Ascending aorta (tissue), 2 donors: ENCODE data around the gene ZNF76. TPM values are rescaled to one million over a fixed set of nuclear protein-coding genes. Genes with fewer than 3 reads are reported as not detected.

Source experiments
- DNase-seq, 2 donors: peaks; one replicate each; pipeline ENCODE4 v3.0.0-alpha.2; 2019; ENCODE audit warnings: low spot score in 2 of 2
- H3K27ac ChIP-seq, 2 donors: fragments of 200-600 bp; sonication (generic); one replicate each; pipeline ENCODE4 v1.5.1; 2016 to 2017; ENCODE audit warnings: mild to moderate bottlenecking in 1 of 2
- H3K27me3 ChIP-seq: fragments of 200-600 bp; sonication (generic); one replicate; pipeline ENCODE4 v1.5.1; 2017
- H3K36me3 ChIP-seq, 2 donors: fragments of 200-600 bp; sonication (generic); one replicate each; pipeline ENCODE4 v1.5.1; 2016
- H3K4me1 ChIP-seq, 2 donors: fragments of 200-600 bp; sonication (generic); one replicate each; pipeline ENCODE4 v1.5.1; 2016 to 2017; ENCODE audit warnings: mild to moderate bottlenecking in 1 of 2
- H3K4me3 ChIP-seq, 2 donors: fragments of 200-600 bp; sonication (generic); one replicate each; pipeline ENCODE4 v1.5.1; 2016 to 2017; ENCODE audit warnings: mild to moderate bottlenecking in 1 of 2
- H3K9me3 ChIP-seq, 2 donors: fragments of 200-600 bp; sonication (generic); one replicate each; pipeline ENCODE4 v1.5.1; 2016
- intact Hi-C: fragments of 100-400 bp; cut with DNase I; formaldehyde crosslinking; loops from one replicate; pipeline ENCODE4 v1.15.1; 2023
- total RNA-seq: library from RNA; depleted of rRNA; stranded (reverse); fragments of >200 nt; gene quantifications from one replicate; pipeline ENCODE4 v1.1.0, GENCODE V29; 2016
- TF ChIP-seq, protein P1 (sequence below), 3 experiments: fragments of 200-600 bp in 2 of 3; fragments of 450-650 bp in 1 of 3; sonication (generic) in 2 of 3; IDR thresholded peaks; one replicate each; pipeline ENCODE4 v1.5.1; 2016 to 2019; ENCODE audit warnings: antibody characterized with exemption in 3 of 3, mild to moderate bottlenecking in 1 of 3, moderate library complexity in 1 of 3

The ZNF76 gene
- total RNA-seq, 1 donor from 2014 or later, result 55.7 TPM

DNA sequence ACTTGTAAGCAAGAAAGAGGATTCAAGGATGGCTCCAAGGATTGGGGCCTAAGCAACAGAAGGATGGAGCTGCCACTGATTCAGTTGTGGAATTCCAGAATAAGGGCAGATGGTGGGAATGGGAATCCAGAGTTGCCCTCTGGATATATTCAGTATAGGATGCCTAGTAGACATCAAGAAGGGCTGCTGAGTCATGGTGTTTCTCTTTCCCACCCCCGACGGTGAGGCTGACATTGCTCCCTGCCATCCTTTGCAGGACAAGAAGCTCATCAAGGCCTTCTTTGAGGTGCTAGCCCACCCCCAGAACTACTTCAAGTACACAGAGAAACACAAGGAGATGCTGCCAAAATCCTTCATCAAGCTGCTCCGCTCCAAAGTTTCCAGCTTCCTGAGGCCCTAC is 11.2 kb upstream of the ZNF76 start:
- intact Hi-C loops, result no loop called here
- Histone ChIP-seq H3K9me3 (no peaks in the 10 kb centered on the region), H3K4me1 (peaks cover 0 to 21% of the 10 kb centered on the region in 2 donors), H3K27me3 (no peaks in the 10 kb centered on the region), H3K4me3 (no peak overlapping the region), H3K36me3 (peaks cover 31 to 35% of the 10 kb centered on the region in 2 donors), H3K27ac (peak overlapping the region; percentile 55 to 66)
- TF ChIP-seq, protein P1, sequence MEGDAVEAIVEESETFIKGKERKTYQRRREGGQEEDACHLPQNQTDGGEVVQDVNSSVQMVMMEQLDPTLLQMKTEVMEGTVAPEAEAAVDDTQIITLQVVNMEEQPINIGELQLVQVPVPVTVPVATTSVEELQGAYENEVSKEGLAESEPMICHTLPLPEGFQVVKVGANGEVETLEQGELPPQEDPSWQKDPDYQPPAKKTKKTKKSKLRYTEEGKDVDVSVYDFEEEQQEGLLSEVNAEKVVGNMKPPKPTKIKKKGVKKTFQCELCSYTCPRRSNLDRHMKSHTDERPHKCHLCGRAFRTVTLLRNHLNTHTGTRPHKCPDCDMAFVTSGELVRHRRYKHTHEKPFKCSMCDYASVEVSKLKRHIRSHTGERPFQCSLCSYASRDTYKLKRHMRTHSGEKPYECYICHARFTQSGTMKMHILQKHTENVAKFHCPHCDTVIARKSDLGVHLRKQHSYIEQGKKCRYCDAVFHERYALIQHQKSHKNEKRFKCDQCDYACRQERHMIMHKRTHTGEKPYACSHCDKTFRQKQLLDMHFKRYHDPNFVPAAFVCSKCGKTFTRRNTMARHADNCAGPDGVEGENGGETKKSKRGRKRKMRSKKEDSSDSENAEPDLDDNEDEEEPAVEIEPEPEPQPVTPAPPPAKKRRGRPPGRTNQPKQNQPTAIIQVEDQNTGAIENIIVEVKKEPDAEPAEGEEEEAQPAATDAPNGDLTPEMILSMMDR (IDR thresholded peaks at IDR 0.05), result no peak
- no peak for DNase-seq

DNA sequence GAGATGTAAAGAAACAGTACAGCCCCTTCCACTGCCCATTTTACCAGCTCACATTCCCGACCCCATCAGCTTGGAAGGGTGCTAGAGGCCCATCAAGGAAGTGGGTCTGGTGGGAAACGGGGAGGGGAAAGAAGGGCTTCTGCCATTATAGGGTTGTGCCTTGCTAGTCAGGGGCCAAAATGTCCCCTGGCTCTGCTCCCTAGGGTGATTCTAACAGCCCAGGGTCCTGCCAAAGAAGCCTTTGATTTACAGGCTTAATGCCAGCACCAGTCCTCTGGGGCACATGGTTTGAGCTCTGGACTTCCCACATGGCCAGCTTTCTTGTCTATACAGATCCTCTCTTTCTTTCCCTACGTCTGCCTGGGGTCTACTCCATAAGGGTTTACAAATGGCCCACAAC is 10.6 kb upstream of the ZNF76 start:
- DNase-seq, result no peak
- TF ChIP-seq, protein P1 (IDR thresholded peaks at IDR 0.05), result no peak
- H3K4me3 ChIP-seq, result no peak overlapping the region
- no peaks in the 10 kb centered on the region for H3K9me3 ChIP-seq
- H3K4me1 ChIP-seq, result peaks cover 0 to 21% of the 10 kb centered on the region in 2 donors
- peaks cover 24 to 29% of the 10 kb centered on the region in 2 donors for H3K36me3 ChIP-seq
- H3K27ac ChIP-seq, result peak overlapping the region; percentile 55 to 66
- intact Hi-C loops, result no loop called here
- no peaks in the 10 kb centered on the region for H3K27me3 ChIP-seq

- intact Hi-C loops, result no loop called here
- H3K4me1 ChIP-seq, result peaks cover 0 to 21% of the 10 kb centered on the region in 2 donors
- TF ChIP-seq, protein P1 (IDR thresholded peaks at IDR 0.05), result no peak
- H3K9me3 ChIP-seq, result no peaks in the 10 kb centered on the region
- H3K27ac ChIP-seq, result peak overlapping the region in 1 of 2 donors; percentile 40
- DNase-seq, result no peak
- H3K36me3 ChIP-seq, result no peaks in the 10 kb centered on the region
- H3K27me3 ChIP-seq, result no peaks in the 10 kb centered on the region
- H3K4me3 ChIP-seq, result no peak overlapping the region
These were observed 7.6 kb upstream of the ZNF76 start for GRCh38 chr6:35251949-35252348.

GRCh38 chr6:35253249-35253648 is 6.3 kb upstream of the ZNF76 start:
- TF ChIP-seq, protein P1 (IDR thresholded peaks at IDR 0.05), result no peak
- H3K27ac ChIP-seq, result no peak overlapping the region
- H3K36me3 ChIP-seq, result no peaks in the 10 kb centered on the region
- DNase-seq, result no peak
- H3K9me3 ChIP-seq, result no peaks in the 10 kb centered on the region
- H3K4me3 ChIP-seq, result no peak overlapping the region
- peaks cover 0 to 25% of the 10 kb centered on the region in 2 donors for H3K4me1 ChIP-seq
- no peaks in the 10 kb centered on the region for H3K27me3 ChIP-seq
- intact Hi-C loops, result no loop called here

DNA sequence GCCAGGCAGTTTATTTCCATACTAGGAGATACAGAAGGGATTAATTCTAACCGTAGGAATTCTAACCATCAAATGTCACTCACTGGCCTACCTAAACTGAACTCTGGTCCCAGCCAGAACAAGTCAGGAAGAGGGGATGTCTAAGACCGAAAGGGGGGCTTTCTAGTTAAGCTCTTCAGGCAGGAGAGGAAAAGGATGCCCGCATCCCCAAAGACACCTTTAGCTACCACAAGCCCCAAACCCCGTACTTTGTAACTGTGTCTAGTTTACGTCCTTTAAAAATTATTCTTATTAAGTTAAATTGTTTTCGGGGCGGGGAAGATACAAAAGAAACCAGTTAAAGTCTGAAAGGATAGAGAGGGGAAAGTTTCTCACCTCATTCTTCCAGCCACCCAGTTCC is 1.2 kb upstream of the ZNF76 start:
- Histone ChIP-seq H3K36me3 (no peaks in the 10 kb centered on the region), H3K9me3 (no peaks in the 10 kb centered on the region), H3K27ac (peak overlapping the region; percentile 97 to 98), H3K4me3 (peak overlapping the region; percentile 77 to 89), H3K4me1 (peaks cover 0 to 5% of the 10 kb centered on the region in 2 donors), H3K27me3 (no peaks in the 10 kb centered on the region)
- DNase-seq, result no peak
- TF ChIP-seq, protein P1 (IDR thresholded peaks at IDR 0.05), result no peak
- intact Hi-C loops, result no loop called here

DNA sequence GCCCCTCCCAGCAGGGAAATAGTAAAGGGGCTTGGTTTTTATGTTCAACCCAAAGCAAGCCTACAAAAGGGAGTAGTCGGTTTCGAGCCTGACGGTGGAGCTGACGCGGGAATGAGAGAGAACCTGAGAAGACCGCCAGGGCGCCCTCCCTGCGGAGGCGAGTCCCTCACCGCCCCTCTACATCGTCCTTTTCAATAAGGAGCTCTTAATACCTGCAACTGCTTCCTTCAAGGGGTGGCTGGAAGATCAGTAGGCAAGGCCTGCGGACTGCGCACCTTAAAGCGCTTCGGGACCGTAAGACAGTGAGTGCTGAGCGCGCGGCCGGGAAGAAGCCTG is 709 bp upstream of the ZNF76 start:
- Histone ChIP-seq H3K4me1 (peaks cover 0 to 8% of the 10 kb centered on the region in 2 donors), H3K27ac (peak overlapping the region; percentile 97 to 98), H3K9me3 (no peaks in the 10 kb centered on the region), H3K4me3 (peak overlapping the region; percentile 77 to 89), H3K36me3 (no peaks in the 10 kb centered on the region), H3K27me3 (no peaks in the 10 kb centered on the region)
- TF ChIP-seq, protein P1 (IDR thresholded peaks at IDR 0.05), result peak in 1 of 3 experiments; percentile 15
- peak in 1 of 2 donors; percentile 82 for DNase-seq
- intact Hi-C loops, result loop anchor here (1.0 kb wide), 1 partner anchor 370 kb away; the partner anchor contains the start of gene ANKS1A
